Spleen (tissue), 7 donors: ENCODE data around the gene RIPK3.

ENCODE experiments used
- CTCF ChIP-seq, 11 experiments: fragments of 200-600 bp in 7 of 11; fragments of 450-650 bp in 4 of 11; sonication (generic) in 4 of 11; IDR thresholded peaks in 8 of 11; conservative IDR thresholded peaks in 3 of 11; 1 replicate in 7 of 11; 2 replicates in 4 of 11; pipeline versions ENCODE4 v1.4.0 to v1.8.0; 2016 to 2021; ENCODE audit warnings: antibody characterized with exemption in 11 of 11, inconsistent platforms in 4 of 11, mild to moderate bottlenecking in 1 of 11
- POLR2AphosphoS5 ChIP-seq, 3 donors: sonication (generic); formaldehyde crosslinking; IDR thresholded peaks; one replicate each; pipeline ENCODE4 v1.5.1; 2017; ENCODE audit warnings: antibody characterized with exemption in 3 of 3
- donor health status: DM: no; HTN: no; CAD: no; lungs with moderate emphysema.
- donor health status: DM: no; HTN: no; CAD: no.
- donor health status: DM: no; HTN: no; CAD: no.

DNA sequence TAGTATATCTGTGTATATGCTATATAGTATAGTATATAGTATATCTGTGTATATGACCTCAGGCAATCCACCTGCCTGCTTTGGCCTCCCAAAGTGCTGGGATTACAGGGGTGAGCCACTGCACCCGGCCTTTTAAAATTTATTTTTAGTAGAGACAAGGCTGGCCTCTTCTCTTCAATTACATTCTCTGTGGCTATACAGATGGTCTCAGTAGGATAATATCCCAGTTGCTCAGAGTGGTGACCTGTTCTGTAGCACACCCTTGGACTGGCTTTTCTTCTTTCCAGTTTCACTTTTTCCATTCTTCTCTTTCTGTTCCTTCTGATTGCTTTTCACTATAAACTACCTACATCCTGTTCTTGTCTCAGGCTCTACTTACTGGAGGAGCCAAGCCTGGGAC, 25.1 kb upstream of the RIPK3 start:
- TF ChIP-seq CTCF (IDR thresholded peaks at IDR 0.05 in 8 of 11, conservative IDR thresholded peaks at IDR 0.05 in 3 of 11): no peak
- TF ChIP-seq POLR2AphosphoS5 (IDR thresholded peaks at IDR 0.05): no peak
